SK-N-SH treated with all-trans-retinoic acid at 6 μM for 48 hours (cell line): ENCODE results near the gene PRKCE.
"Not testable (repeated sequence)": the region's sequence is repeated elsewhere in the genome, so short reads cannot be mapped to it uniquely, and the experiment has no call there.

Experiments
- ATAC-seq: fragments of 200-7000 bp; cut with Tn5 transposase; 3 replicates; pipeline ENCODE4 v1.9.1; 2020; ENCODE audit warnings: mild to moderate bottlenecking, moderate library complexity
- ARNTL ChIP-seq: fragments of 450-650 bp; formaldehyde crosslinking; IDR thresholded peaks from 2 replicates; pipeline ENCODE4 v1.5.0; 2020; ENCODE audit warnings: low read depth, mild to moderate bottlenecking, moderate library complexity, borderline replicate concordance
- BACH2 ChIP-seq: fragments of 250-450 bp; sonication (Bioruptor Pico); IDR thresholded peaks from 2 replicates; pipeline ENCODE4 v1.9.0; 2021; ENCODE audit warnings: mild to moderate bottlenecking, borderline replicate concordance
- CREB5 ChIP-seq: fragments of 250-450 bp; sonication (Bioruptor Pico); IDR thresholded peaks from 2 replicates; pipeline ENCODE4 v1.5.1; 2020; ENCODE audit warnings: low read depth, mild to moderate bottlenecking, moderate library complexity
- ESRRG ChIP-seq: fragments of 250-450 bp; sonication (Bioruptor Pico); IDR thresholded peaks from 2 replicates; pipeline ENCODE4 v1.6.1; 2021; ENCODE audit warnings: mild to moderate bottlenecking
- GLIS3 ChIP-seq: fragments of 250-450 bp; sonication (Bioruptor Pico); IDR thresholded peaks from 2 replicates; pipeline ENCODE4 v1.5.0; 2020; ENCODE audit warnings: mild to moderate bottlenecking, moderate library complexity
- OSR1 ChIP-seq: fragments of 250-450 bp; sonication (Bioruptor Pico); IDR thresholded peaks from 2 replicates; pipeline ENCODE4 v1.8.0; 2022; ENCODE audit warnings: moderate library complexity, mild to moderate bottlenecking, inconsistent platforms
- PATZ1 ChIP-seq: fragments of 250-450 bp; sonication (Bioruptor Pico); IDR thresholded peaks from 2 replicates; pipeline ENCODE4 v1.8.0; 2020; ENCODE audit warnings: mild to moderate bottlenecking, moderate library complexity, borderline replicate concordance
- POU6F1 ChIP-seq: fragments of 250-450 bp; sonication (Bioruptor Pico); IDR thresholded peaks from 2 replicates; pipeline ENCODE4 v1.8.0; 2021; ENCODE audit warnings: low read depth, mild to moderate bottlenecking, moderate library complexity, borderline replicate concordance
- PPARA ChIP-seq: fragments of 250-450 bp; sonication (Bioruptor Pico); IDR thresholded peaks from 2 replicates; pipeline ENCODE4 v1.5.0; 2020; ENCODE audit warnings: mild to moderate bottlenecking, borderline replicate concordance
- RARB ChIP-seq: fragments of 250-450 bp; sonication (Bioruptor Pico); IDR thresholded peaks from 2 replicates; pipeline ENCODE4 v1.8.0; 2021; ENCODE audit warnings: mild to moderate bottlenecking, moderate library complexity
- SNAI2 ChIP-seq: fragments of 250-450 bp; sonication (Bioruptor Pico); IDR thresholded peaks from 2 replicates; pipeline ENCODE4 v1.5.0; 2020; ENCODE audit warnings: mild to moderate bottlenecking, moderate library complexity
- TCF4 ChIP-seq: fragments of 250-450 bp; sonication (Bioruptor Pico); IDR thresholded peaks from 2 replicates; pipeline ENCODE4 v1.8.0; 2021; ENCODE audit warnings: mild to moderate bottlenecking, moderate library complexity, borderline replicate concordance
- TSHZ2 ChIP-seq: fragments of 250-450 bp; sonication (Bioruptor Pico); IDR thresholded peaks from 2 replicates; pipeline ENCODE4 v1.5.0; 2020; ENCODE audit warnings: mild to moderate bottlenecking, moderate library complexity
- ZFP3 ChIP-seq: fragments of 250-450 bp; sonication (Bioruptor Pico); IDR thresholded peaks from 2 replicates; pipeline ENCODE4 v1.5.0; 2020; ENCODE audit warnings: mild to moderate bottlenecking, moderate library complexity
- ZFP30 ChIP-seq: fragments of 450-650 bp; formaldehyde crosslinking; IDR thresholded peaks from 2 replicates; pipeline ENCODE4 v1.5.0; 2022; ENCODE audit warnings: mild to moderate bottlenecking, moderate library complexity
- ZNF565 ChIP-seq: fragments of 450-650 bp; formaldehyde crosslinking; conservative IDR thresholded peaks from 2 replicates; pipeline ENCODE4 v1.5.0; 2020; ENCODE audit warnings: low read depth, mild to moderate bottlenecking, moderate library complexity
- ZNF70 ChIP-seq: fragments of 450-650 bp; formaldehyde crosslinking; IDR thresholded peaks from 2 replicates; pipeline ENCODE4 v1.5.0; 2020; ENCODE audit warnings: mild to moderate bottlenecking, moderate library complexity
- ZNF8 ChIP-seq: fragments of 450-650 bp; formaldehyde crosslinking; IDR thresholded peaks from 2 replicates; pipeline ENCODE4 v1.5.0; 2020; ENCODE audit warnings: mild to moderate bottlenecking, moderate library complexity

The PRKCE gene

GRCh38 chr2:45889620-45890370 is 238.3 kb downstream of the PRKCE start:
- ATAC-seq: no peak
- TF ChIP-seq TSHZ2 (CRISPR knock-in tag) (no peak), ZNF70 (CRISPR knock-in tag) (no peak), ARNTL (CRISPR knock-in tag) (no peak), SNAI2 (CRISPR knock-in tag) (no peak), CREB5 (CRISPR knock-in tag) (no peak), PATZ1 (no peak), ESRRG (no peak), RARB (CRISPR knock-in tag) (no peak), PPARA (CRISPR knock-in tag) (no peak), POU6F1 (CRISPR knock-in tag) (no peak)

- ATAC-seq: not testable (repeated sequence)
These were observed 238.8 kb downstream of the PRKCE start for GRCh38 chr2:45890371-45890646.

- ATAC-seq: no peak
- TF ChIP-seq GLIS3 (CRISPR knock-in tag) (no peak), BACH2 (CRISPR knock-in tag) (no peak), ZNF565 (CRISPR knock-in tag) (no peak), ZFP30 (no peak), TSHZ2 (CRISPR knock-in tag) (no peak), ARNTL (CRISPR knock-in tag) (no peak), ZFP3 (CRISPR knock-in tag) (no peak), OSR1 (CRISPR knock-in tag) (no peak), ZNF8 (CRISPR knock-in tag) (no peak), PATZ1 (no peak), TCF4 (no peak), SNAI2 (CRISPR knock-in tag) (no peak)
These were observed 239.3 kb downstream of the PRKCE start for GRCh38 chr2:45890819-45891218.
